Stomach (tissue), 4 donors: ENCODE data around the gene CEP112.

Experiments used
- CTCF ChIP-seq, 7 experiments: fragments of 450-650 bp in 4 of 7; fragments of 200-600 bp in 3 of 7; sonication (generic) in 3 of 7; IDR thresholded peaks; one replicate each; pipeline ENCODE4 v1.5.1; 2016 to 2019; ENCODE audit warnings: antibody characterized with exemption in 7 of 7, control low read depth in 2 of 7, mild to moderate bottlenecking in 1 of 7
- POLR2A ChIP-seq, 4 donors: fragments of 450-650 bp; IDR thresholded peaks; one replicate each; pipeline ENCODE4 v1.6.1; 2016; ENCODE audit warnings: antibody characterized with exemption in 4 of 4, control low read depth in 2 of 4, mild to moderate bottlenecking in 1 of 4, moderate library complexity in 1 of 4
- POLR2AphosphoS5 ChIP-seq, 3 donors: sonication (generic); formaldehyde crosslinking; IDR thresholded peaks; one replicate each; pipeline ENCODE4 v1.6.1; 2016; ENCODE audit warnings: antibody characterized with exemption in 3 of 3

GRCh38 chr17:66171172-66171571, 20.8 kb downstream of the CEP112 start:
- TF ChIP-seq POLR2AphosphoS5 (IDR thresholded peaks at IDR 0.05) (no peak), CTCF (IDR thresholded peaks at IDR 0.05) (no peak), POLR2A (IDR thresholded peaks at IDR 0.05) (no peak)
